B cell (primary cell): Measurements from ENCODE around the gene PPP4R4.

Experiments used
- CTCF ChIP-seq: fragments of 200-600 bp; IDR thresholded peaks from one replicate; pipeline ENCODE4 v1.8.0; 2022; ENCODE audit warnings: antibody characterized with exemption, mild to moderate bottlenecking
- EZH2 ChIP-seq: IDR thresholded peaks from 2 replicates; pipeline ENCODE4 v1.6.1; 2012; ENCODE audit warnings: borderline replicate concordance, low read depth, mild to moderate bottlenecking, moderate library complexity, low read length; ENCODE audit not compliant: insufficient read depth, poor library complexity, severe bottlenecking

DNA sequence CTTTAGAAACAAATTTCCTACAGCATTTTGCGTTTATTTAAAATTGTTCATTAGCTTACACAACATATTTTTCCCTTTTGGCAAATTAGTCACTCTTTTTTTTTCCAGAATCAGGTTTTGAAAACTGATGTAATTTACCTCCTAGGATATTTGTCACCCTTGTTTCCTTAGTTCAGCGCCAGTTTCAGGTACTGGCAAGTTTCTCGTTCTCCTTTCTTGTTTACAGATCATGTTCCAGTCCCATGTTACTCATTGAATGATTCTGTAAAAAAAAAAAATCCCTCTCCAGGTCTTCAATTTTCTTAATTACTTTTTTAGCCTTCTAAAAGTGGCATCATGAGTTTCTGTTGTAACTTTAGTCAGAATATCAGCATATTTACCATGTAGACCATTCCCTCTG lies 2.7 kb downstream of the PPP4R4 start:
- TF ChIP-seq CTCF = no peak
- no peak for TF ChIP-seq EZH2
